NCI-H748 (cell line): ENCODE results near the gene PATJ.
"Not testable (repeated sequence)": the region's sequence is repeated elsewhere in the genome, so short reads cannot be mapped to it uniquely, and the experiment has no call there.

Source experiments
- DNase-seq: peaks from one replicate; lab custom pipeline; 2025; ENCODE audit not compliant: unreplicated experiment; lab: John Stamatoyannopoulos, UW

PATJ gene

GRCh38 chr1:62139410-62139809, 397.1 kb downstream of the PATJ start:
- no peak for DNase-seq

GRCh38 chr1:62140666-62141065, 398.4 kb downstream of the PATJ start:
- no peak for DNase-seq

- DNase-seq, result no peak
Measured at GRCh38 chr1:62142496-62142895, 400.2 kb downstream of the PATJ start.

GRCh38 chr1:62144238-62144831, 402.1 kb downstream of the PATJ start:
- DNase-seq, result peak; percentile 35

GRCh38 chr1:62159940-62160348, 417.7 kb downstream of the PATJ start:
- no peak for DNase-seq

- DNase-seq, result no peak
Measured at GRCh38 chr1:62161711-62162110, 419.4 kb downstream of the PATJ start.

- not testable (repeated sequence) for DNase-seq
Measured at GRCh38 chr1:62170380-62170779, 428.1 kb downstream of the PATJ start.

GRCh38 chr1:62175568-62176179, 433.4 kb downstream of the PATJ start:
- DNase-seq, result peak; percentile 68

- DNase-seq, result no peak
Measured at GRCh38 chr1:62176597-62177312, 434.5 kb downstream of the PATJ start.

- no peak for DNase-seq
Measured at GRCh38 chr1:62177621-62178020, 435.3 kb downstream of the PATJ start.

- DNase-seq, result peak; percentile 32
Measured at GRCh38 chr1:62178372-62178771, 436.1 kb downstream of the PATJ start.

- DNase-seq, result not testable (repeated sequence)
Measured at GRCh38 chr1:62180054-62180453, 437.8 kb downstream of the PATJ start.

GRCh38 chr1:62180639-62181038, 438.4 kb downstream of the PATJ start:
- peak; percentile 93 for DNase-seq

GRCh38 chr1:62181532-62181931, 439.3 kb downstream of the PATJ start:
- no peak for DNase-seq

- DNase-seq, result peak; percentile 93
Measured at GRCh38 chr1:62182157-62182556, 439.9 kb downstream of the PATJ start.

- DNase-seq, result peak; percentile 55
Measured at GRCh38 chr1:62183164-62184020, 441.1 kb downstream of the PATJ start.

- DNase-seq, result no peak
Measured at GRCh38 chr1:62184336-62184735, 442.1 kb downstream of the PATJ start.

- not testable (repeated sequence) for DNase-seq
Measured at GRCh38 chr1:62185233-62185632, 443.0 kb downstream of the PATJ start.

- no peak for DNase-seq
Measured at GRCh38 chr1:62185677-62186076, 443.4 kb downstream of the PATJ start.

GRCh38 chr1:62187548-62187947, 445.3 kb downstream of the PATJ start:
- no peak for DNase-seq

GRCh38 chr1:62188111-62188510, 445.8 kb downstream of the PATJ start:
- no peak for DNase-seq
